GM23248 (cell line): ENCODE data around the gene ZNF497. TPM values are rescaled to one million over a fixed set of nuclear protein-coding genes. Genes with fewer than 3 reads are reported as not detected.

Source experiments
- DNase-seq: peaks from one replicate; pipeline ENCODE4 v3.0.0-alpha.2; 2015
- H2AFZ ChIP-seq: fragments of 200-600 bp; sonication (generic); 2 replicates; pipeline ENCODE4 v1.6.1; 2016; ENCODE audit warnings: antibody characterized with exemption
- H3F3A ChIP-seq: fragments of 200-600 bp; sonication (generic); 2 replicates; pipeline ENCODE4 v1.6.1; 2016; ENCODE audit warnings: mild to moderate bottlenecking, antibody characterized with exemption, mixed run types; ENCODE audit not compliant: insufficient read depth
- H3K27ac ChIP-seq: fragments of 200-600 bp; sonication (generic); 2 replicates; pipeline ENCODE4 v1.5.1; 2016; ENCODE audit warnings: mild to moderate bottlenecking
- H3K27me3 ChIP-seq: fragments of 200-600 bp; sonication (generic); replicated peaks from 2 replicates; pipeline ENCODE4 v1.6.1; 2016; ENCODE audit warnings: mild to moderate bottlenecking; ENCODE audit not compliant: insufficient read depth
- H3K36me3 ChIP-seq: fragments of 200-600 bp; sonication (generic); 2 replicates; pipeline ENCODE4 v1.6.1; 2016; ENCODE audit warnings: low read depth, mild to moderate bottlenecking
- H3K4me1 ChIP-seq: fragments of 200-600 bp; sonication (generic); 2 replicates; pipeline ENCODE4 v1.6.1; 2016; ENCODE audit warnings: mild to moderate bottlenecking; ENCODE audit not compliant: insufficient read depth
- H3K4me2 ChIP-seq: fragments of 200-600 bp; sonication (generic); one replicate; pipeline ENCODE4 v1.6.1; 2016; ENCODE audit warnings: mild to moderate bottlenecking; ENCODE audit not compliant: unreplicated experiment
- H3K4me3 ChIP-seq: fragments of 200-600 bp; sonication (generic); 2 replicates; pipeline ENCODE4 v1.5.1; 2016; ENCODE audit warnings: mild to moderate bottlenecking
- H3K79me2 ChIP-seq: fragments of 200-600 bp; sonication (generic); 2 replicates; pipeline ENCODE4 v1.6.1; 2016; ENCODE audit warnings: mild to moderate bottlenecking; ENCODE audit not compliant: insufficient read depth
- H3K9ac ChIP-seq: fragments of 200-600 bp; sonication (generic); 2 replicates; pipeline ENCODE4 v1.6.1; 2016; ENCODE audit warnings: mild to moderate bottlenecking
- H3K9me2 ChIP-seq: fragments of 200-600 bp; sonication (generic); 2 replicates; pipeline ENCODE4 v1.6.1; 2016; ENCODE audit warnings: mixed run types, mild to moderate bottlenecking, moderate library complexity; ENCODE audit not compliant: insufficient read depth
- H3K9me3 ChIP-seq: fragments of 200-600 bp; sonication (generic); one replicate; pipeline ENCODE4 v1.6.1; 2017; ENCODE audit warnings: low read depth
- H4K20me1 ChIP-seq: fragments of 200-600 bp; sonication (generic); 2 replicates; pipeline ENCODE4 v1.6.0; 2016; ENCODE audit not compliant: insufficient read depth
- EZH2 ChIP-seq: fragments of 200-600 bp; sonication (generic); IDR thresholded peaks from 2 replicates; pipeline ENCODE4 v1.6.1; 2018; ENCODE audit warnings: antibody characterized with exemption, mild to moderate bottlenecking; ENCODE audit not compliant: insufficient read depth, poor library complexity, severe bottlenecking
- EZH2phosphoT487 ChIP-seq: fragments of 200-600 bp; sonication (generic); IDR thresholded peaks from 2 replicates; pipeline ENCODE4 v1.6.1; 2018; ENCODE audit warnings: antibody characterized with exemption, moderate library complexity, mild to moderate bottlenecking, low read depth; ENCODE audit not compliant: insufficient read depth
- WGBS, 2 experiments: methylation state at CpG; one replicate each; pipeline ENCODE4 v1.1.6; 2015 to 2017; ENCODE audit warnings: low lambda C conversion rate in 2 of 2, low coverage in 1 of 2; ENCODE audit errors: missing lambda C conversion rate in 2 of 2; 5-methylcytosine and 5-hydroxymethylcytosine counted together
- in situ Hi-C: fragments of 300-500 bp; cut with MboI; formaldehyde crosslinking; loops from 2 replicates; pipeline ENCODE4 v1.15.0; 2020
- polyA plus RNA-seq: library from polyadenylated mRNA; unstranded; fragments of >200 nt; fragmentation: Nextera tagmentation; extraction: Ambion mirVana; gene quantifications from 2 replicates; pipeline ENCODE4 v1.2.1, GENCODE V29; 2016
- total RNA-seq: library from RNA; depleted of rRNA; stranded (reverse); fragments of >200 nt; shearing (Covaris generic); gene quantifications from 2 replicates; pipeline ENCODE4 v1.2.3, GENCODE V29; 2014

Gene ZNF497
- total and polyA plus RNA-seq, 2 experiments from 2014 or later, result 0.65 to 0.97 TPM

DNA sequence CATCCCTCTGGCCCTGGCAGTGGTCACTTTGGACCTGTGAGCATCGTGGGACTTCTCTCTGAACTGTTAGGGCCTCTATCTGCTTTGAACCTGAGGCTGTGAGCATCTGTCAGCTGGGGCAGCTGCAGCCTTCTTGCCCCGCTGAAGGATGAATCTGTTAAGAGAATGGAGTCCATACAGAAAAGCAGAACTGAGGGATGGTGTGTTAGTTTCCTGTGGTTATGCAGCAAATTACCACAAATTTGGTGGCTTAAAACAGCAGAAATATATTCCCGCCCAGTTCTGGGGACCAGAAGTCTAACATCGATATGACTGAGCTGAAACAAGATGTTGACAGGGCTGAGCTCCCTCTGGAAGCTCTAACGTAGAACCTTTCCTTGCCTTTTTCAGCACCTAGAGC lies 1.6 kb upstream of the ZNF497 start:
- Histone ChIP-seq H3K27ac (no peak overlapping the region), H3K36me3 (no peaks in the 10 kb centered on the region), H3K4me2 (no peak overlapping the region), H3K79me2 (no peaks in the 10 kb centered on the region), H3K4me1 (peaks cover 4% of the 10 kb centered on the region; the same call in 1 of the 2 replicates), H3K4me3 (no peak overlapping the region), H3F3A (peaks cover 11% of the 10 kb centered on the region; the same call in 1 of the 2 replicates), H3K9me2 (no peaks in the 10 kb centered on the region), H3K9ac (no peak overlapping the region), H2AFZ (no peak overlapping the region), H4K20me1 (no peaks in the 10 kb centered on the region), H3K9me3 (no peaks in the 10 kb centered on the region), H3K27me3 (no peaks in the 10 kb centered on the region)
- WGBS, 2 experiments, result 57% methylated on average over 5 of the region's 5 CpGs
- in situ Hi-C loops, result no loop called here
- DNase-seq, result no peak
- TF ChIP-seq EZH2, result no peak
- TF ChIP-seq EZH2phosphoT487, result no peak

DNA sequence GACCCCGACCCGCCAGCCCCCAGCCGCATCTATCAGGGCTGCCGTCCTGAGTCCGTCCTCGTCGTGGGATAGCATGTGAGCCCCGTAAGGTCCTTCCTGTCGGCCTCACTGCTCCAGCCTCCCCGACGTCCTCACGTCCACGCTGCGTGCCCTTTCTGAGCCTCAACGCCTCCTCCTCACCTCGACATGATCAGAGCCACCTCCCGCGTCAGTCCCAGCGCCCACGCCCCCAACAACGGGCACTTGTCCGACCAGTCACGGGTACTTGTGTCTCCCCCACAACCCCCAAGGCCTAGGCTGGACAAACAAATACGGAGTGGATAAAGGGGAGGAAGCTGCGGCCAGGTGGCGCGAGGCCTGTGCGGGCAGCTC lies 665 bp downstream of the ZNF497 start:
- peak overlapping the region; percentile 73 for H3K4me3 ChIP-seq
- in situ Hi-C loops, result no loop called here
- 6 to 10% methylated on average over 27 to 28 of the region's 28 CpGs for WGBS, 2 experiments
- no peak for TF ChIP-seq EZH2phosphoT487
- no peak for TF ChIP-seq EZH2
- DNase-seq, result no peak
- H3K4me1 ChIP-seq, result peaks cover 4% of the 10 kb centered on the region; the same call in 1 of the 2 replicates
- H3K4me2 ChIP-seq, result peak overlapping the region; percentile 82
- no peaks in the 10 kb centered on the region for H4K20me1 ChIP-seq
- no peaks in the 10 kb centered on the region for H3K79me2 ChIP-seq
- peak overlapping the region; percentile 90 for H3K27ac ChIP-seq
- peak overlapping the region; percentile 95 for H2AFZ ChIP-seq
- no peaks in the 10 kb centered on the region for H3K9me3 ChIP-seq
- peaks cover 11% of the 10 kb centered on the region; the same call in 1 of the 2 replicates for H3F3A ChIP-seq
- H3K36me3 ChIP-seq, result no peaks in the 10 kb centered on the region
- no peaks in the 10 kb centered on the region for H3K27me3 ChIP-seq
- peak overlapping the region; percentile 88 for H3K9ac ChIP-seq
- H3K9me2 ChIP-seq, result no peaks in the 10 kb centered on the region

DNA sequence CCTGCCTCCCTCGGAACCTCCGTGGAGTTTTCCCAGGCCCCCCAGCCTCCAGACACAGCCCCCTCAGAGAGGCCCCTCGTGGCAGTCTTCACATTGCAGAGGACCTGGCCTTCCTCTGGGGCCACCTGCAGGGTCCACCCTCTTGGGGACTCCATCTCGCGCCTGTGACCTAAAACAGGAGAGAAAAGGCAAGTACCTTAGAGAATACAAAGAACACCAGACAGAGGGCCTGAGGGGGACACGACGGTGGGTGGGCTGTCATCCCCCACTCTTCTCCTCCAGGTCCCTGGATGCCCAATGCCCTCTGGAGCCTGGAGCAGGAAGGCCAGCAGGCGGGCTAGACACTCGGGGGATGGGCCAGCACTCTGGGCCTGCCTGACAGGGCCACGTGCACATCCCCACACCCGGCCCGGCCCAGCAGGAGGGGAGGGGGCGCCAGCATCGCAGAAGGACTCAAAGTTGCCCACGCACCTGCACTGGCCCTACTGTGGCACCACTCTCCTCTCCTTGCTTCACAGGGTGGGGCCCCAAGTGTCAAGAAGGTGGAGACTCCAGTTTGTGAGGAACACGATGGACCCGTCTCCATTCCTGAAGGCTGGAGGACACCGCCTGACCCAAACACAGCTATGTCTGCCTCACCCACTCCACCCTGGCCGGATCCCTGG lies 4.9 kb downstream of the ZNF497 start:
- no peak overlapping the region for H2AFZ ChIP-seq
- TF ChIP-seq EZH2 (no peak), EZH2phosphoT487 (no peak)
- H3K4me2 ChIP-seq, result no peak overlapping the region
- no peaks in the 10 kb centered on the region for H3K9me3 ChIP-seq
- H3K9ac ChIP-seq, result no peak overlapping the region
- 50 to 59% methylated on average over 19 of the region's 19 CpGs for WGBS, 2 experiments
- H3K4me1 ChIP-seq, result peaks cover 4% of the 10 kb centered on the region; the same call in 1 of the 2 replicates
- no peak for DNase-seq
- H3K27me3 ChIP-seq, result no peaks in the 10 kb centered on the region
- H4K20me1 ChIP-seq, result no peaks in the 10 kb centered on the region
- H3K9me2 ChIP-seq, result no peaks in the 10 kb centered on the region
- in situ Hi-C loops, result no loop called here
- H3K79me2 ChIP-seq, result no peaks in the 10 kb centered on the region
- H3F3A ChIP-seq, result peaks cover 20% of the 10 kb centered on the region; the same call in 1 of the 2 replicates
- no peaks in the 10 kb centered on the region for H3K36me3 ChIP-seq
- no peak overlapping the region for H3K4me3 ChIP-seq
- no peak overlapping the region for H3K27ac ChIP-seq

DNA sequence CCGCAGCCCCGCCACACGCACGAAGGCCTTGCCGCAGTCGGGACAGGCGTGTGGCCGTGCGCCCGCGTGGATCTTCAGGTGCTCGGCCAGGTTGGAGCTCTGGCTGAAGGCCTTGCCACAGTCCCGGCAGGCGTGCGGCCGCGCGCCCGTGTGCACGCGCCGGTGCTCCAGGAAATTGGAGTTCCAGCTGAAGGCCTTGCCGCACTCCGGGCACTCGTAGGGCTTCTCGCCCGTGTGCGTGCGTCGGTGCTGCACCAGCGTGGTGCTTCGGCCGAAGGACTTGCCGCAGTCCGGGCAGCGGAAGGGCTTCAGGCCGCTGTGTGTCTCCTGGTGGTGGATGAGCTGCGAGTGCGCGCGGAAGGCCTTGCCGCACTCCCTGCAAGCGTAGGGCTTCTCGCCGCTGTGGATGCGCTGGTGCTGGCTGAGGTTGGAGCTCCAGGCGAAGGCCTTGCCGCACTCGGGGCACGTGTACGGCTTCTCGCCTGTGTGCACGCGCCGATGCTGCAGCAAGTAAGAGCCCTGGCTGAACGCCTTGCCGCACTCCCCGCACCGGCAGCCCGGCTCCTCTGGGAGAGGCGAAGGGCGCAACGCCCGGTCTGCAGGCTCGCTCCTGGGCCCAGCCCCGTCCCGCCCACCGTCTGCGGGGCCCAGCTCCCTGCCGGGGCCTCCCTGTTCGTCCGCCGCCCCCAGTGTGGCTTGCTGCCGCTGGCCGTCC lies 5.6 kb downstream of the ZNF497 start:
- H3K9me3 ChIP-seq, result no peaks in the 10 kb centered on the region
- peak; percentile 40 for DNase-seq
- no peak overlapping the region for H2AFZ ChIP-seq
- H3K9me2 ChIP-seq, result no peaks in the 10 kb centered on the region
- no peaks in the 10 kb centered on the region for H3K36me3 ChIP-seq
- H3K27me3 ChIP-seq, result no peaks in the 10 kb centered on the region
- no peak overlapping the region for H3K27ac ChIP-seq
- H3F3A ChIP-seq, result peaks cover 20% of the 10 kb centered on the region; the same call in 1 of the 2 replicates
- in situ Hi-C loops, result no loop called here
- H3K79me2 ChIP-seq, result no peaks in the 10 kb centered on the region
- TF ChIP-seq EZH2, result no peak
- H4K20me1 ChIP-seq, result no peaks in the 10 kb centered on the region
- peak overlapping the region; percentile 50 for H3K4me3 ChIP-seq
- no peak overlapping the region for H3K4me2 ChIP-seq
- H3K9ac ChIP-seq, result no peak overlapping the region
- H3K4me1 ChIP-seq, result peaks cover 4% of the 10 kb centered on the region; the same call in 1 of the 2 replicates
- WGBS, 2 experiments, result 15 to 19% methylated on average over 40 to 59 of the region's 75 CpGs
